Sigmoid colon (tissue), 7 donors: ENCODE data around the gene SLC35A2. TPM values are rescaled to one million over a fixed set of nuclear protein-coding genes. Genes with fewer than 3 reads are reported as not detected.

ENCODE experiments used
- DNase-seq: peaks from one replicate; pipeline ENCODE4 v3.0.0-alpha.2; 2019
- H3K27ac ChIP-seq, 4 donors: fragments of 200-600 bp; sonication (generic); one replicate each; pipeline ENCODE4 v1.5.1; 2016 to 2019; ENCODE audit warnings: mild to moderate bottlenecking in 1 of 4
- H3K27me3 ChIP-seq, 3 donors: fragments of 200-600 bp; sonication (generic); one replicate each; pipeline ENCODE4 v1.5.1; 2019; ENCODE audit warnings: mild to moderate bottlenecking in 1 of 3
- H3K36me3 ChIP-seq, 4 donors: fragments of 200-600 bp; sonication (generic); one replicate each; pipeline ENCODE4 v1.5.1; 2016 to 2019
- H3K4me1 ChIP-seq, 4 donors: fragments of 200-600 bp; sonication (generic); one replicate each; pipeline ENCODE4 v1.5.1; 2017 to 2019
- H3K4me3 ChIP-seq, 4 donors: fragments of 200-600 bp; sonication (generic); one replicate each; pipeline ENCODE4 v1.5.1; 2017 to 2019; ENCODE audit warnings: mild to moderate bottlenecking in 2 of 4, moderate library complexity in 1 of 4
- H3K9me3 ChIP-seq, 4 donors: fragments of 200-600 bp in 3 of 4; sonication (generic) in 3 of 4; one replicate each; pipeline versions ENCODE4 v1.5.1 to v1.6.1; 2013 to 2019
- EP300 ChIP-seq, 4 donors: sonication (generic); formaldehyde crosslinking; IDR thresholded peaks; one replicate each; pipeline ENCODE4 v1.6.1; 2017; ENCODE audit warnings: antibody characterized with exemption in 4 of 4
- POLR2A ChIP-seq, 2 donors: fragments of 450-650 bp; IDR thresholded peaks; one replicate each; pipeline ENCODE4 v1.6.1; 2016; ENCODE audit warnings: antibody characterized with exemption in 2 of 2, mild to moderate bottlenecking in 2 of 2, moderate library complexity in 2 of 2
- POLR2AphosphoS5 ChIP-seq, 4 donors: sonication (generic); formaldehyde crosslinking; IDR thresholded peaks; one replicate each; pipeline ENCODE4 v1.6.1; 2017; ENCODE audit warnings: antibody characterized with exemption in 4 of 4
- WGBS, 2 donors: extraction: QIAGEN DNeasy Blood & Tissue Kit; methylation state at CpG; one replicate each; pipeline ENCODE4 v1.1.7; 2013; 5-methylcytosine and 5-hydroxymethylcytosine counted together
- intact Hi-C: fragments of 100-400 bp; cut with DNase I; formaldehyde crosslinking; loops from one replicate; pipeline ENCODE4 v1.15.1; 2023
- polyA plus RNA-seq, 3 donors: library from polyadenylated mRNA; stranded (reverse); fragments of 200-250 nt; gene quantifications; one replicate each; pipeline ENCODE4 v1.2.3, GENCODE V29; 2013
- total RNA-seq, 4 donors: library from RNA; depleted of rRNA; stranded (reverse); fragments of >200 nt; gene quantifications; one replicate each; pipeline ENCODE4 v1.1.0, GENCODE V29; 2016
- TF ChIP-seq, protein P1 (sequence below), 4 experiments: fragments of 450-650 bp in 3 of 4; fragments of 200-600 bp in 1 of 4; IDR thresholded peaks; one replicate each; pipeline ENCODE4 v1.5.1; 2016 to 2019; ENCODE audit warnings: antibody characterized with exemption in 4 of 4, mild to moderate bottlenecking in 3 of 4, moderate library complexity in 2 of 4
- donor health status: healthy with polysubstance abuse.
- donor health status: Bipolar disorder and iron deficiency.
- donor health status: healthy.

The SLC35A2 gene
- total and polyA plus RNA-seq, 7 donors = 5.6 to 43.9 (median 6.4) TPM

DNA sequence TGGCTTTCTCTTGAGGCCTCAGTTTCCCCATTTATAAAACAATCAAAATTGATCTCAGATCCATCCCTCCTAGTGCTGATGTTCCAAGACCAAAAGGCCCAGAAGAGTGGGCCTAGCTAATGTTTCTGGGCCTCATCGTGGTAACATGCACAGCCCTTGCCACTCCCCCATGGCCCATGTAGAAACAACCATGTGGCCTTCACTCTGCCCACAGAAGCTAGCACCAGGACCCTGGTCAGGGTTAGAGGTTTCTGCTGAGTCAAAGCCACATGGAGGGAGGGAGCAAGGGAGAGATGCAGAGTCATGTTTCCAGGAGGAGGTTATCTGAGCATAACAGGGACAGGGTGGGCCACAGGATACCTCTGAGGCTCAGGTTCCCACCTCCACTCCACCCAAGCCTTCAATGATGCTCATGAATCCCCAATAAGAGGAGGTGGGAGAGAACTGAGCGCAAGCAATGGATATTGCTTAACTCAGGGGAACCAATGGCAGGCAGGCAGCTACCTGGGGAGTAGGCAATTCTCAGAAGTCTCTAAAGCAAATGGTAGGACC lies 29.0 kb upstream of the SLC35A2 start:
- intact Hi-C loops = no loop called here
- peaks cover 0 to 14% (median 3%) of the 10 kb centered on the region in 4 donors for H3K4me1 ChIP-seq
- TF ChIP-seq POLR2A (IDR thresholded peaks at IDR 0.05) = no peak
- TF ChIP-seq POLR2AphosphoS5 (IDR thresholded peaks at IDR 0.05) = no peak
- TF ChIP-seq, protein P1, sequence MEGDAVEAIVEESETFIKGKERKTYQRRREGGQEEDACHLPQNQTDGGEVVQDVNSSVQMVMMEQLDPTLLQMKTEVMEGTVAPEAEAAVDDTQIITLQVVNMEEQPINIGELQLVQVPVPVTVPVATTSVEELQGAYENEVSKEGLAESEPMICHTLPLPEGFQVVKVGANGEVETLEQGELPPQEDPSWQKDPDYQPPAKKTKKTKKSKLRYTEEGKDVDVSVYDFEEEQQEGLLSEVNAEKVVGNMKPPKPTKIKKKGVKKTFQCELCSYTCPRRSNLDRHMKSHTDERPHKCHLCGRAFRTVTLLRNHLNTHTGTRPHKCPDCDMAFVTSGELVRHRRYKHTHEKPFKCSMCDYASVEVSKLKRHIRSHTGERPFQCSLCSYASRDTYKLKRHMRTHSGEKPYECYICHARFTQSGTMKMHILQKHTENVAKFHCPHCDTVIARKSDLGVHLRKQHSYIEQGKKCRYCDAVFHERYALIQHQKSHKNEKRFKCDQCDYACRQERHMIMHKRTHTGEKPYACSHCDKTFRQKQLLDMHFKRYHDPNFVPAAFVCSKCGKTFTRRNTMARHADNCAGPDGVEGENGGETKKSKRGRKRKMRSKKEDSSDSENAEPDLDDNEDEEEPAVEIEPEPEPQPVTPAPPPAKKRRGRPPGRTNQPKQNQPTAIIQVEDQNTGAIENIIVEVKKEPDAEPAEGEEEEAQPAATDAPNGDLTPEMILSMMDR (IDR thresholded peaks at IDR 0.05) = no peak
- TF ChIP-seq EP300 (IDR thresholded peaks at IDR 0.05) = no peak
- DNase-seq = no peak
- peaks cover 0 to 5% (median 0%) of the 10 kb centered on the region in 4 donors for H3K36me3 ChIP-seq
- WGBS, 2 donors = 83 to 85% methylated on average over 2 of the region's 2 CpGs
- H3K9me3 ChIP-seq = no peaks in the 10 kb centered on the region
- no peak overlapping the region for H3K4me3 ChIP-seq
- H3K27ac ChIP-seq = no peak overlapping the region
- H3K27me3 ChIP-seq = no peaks in the 10 kb centered on the region

DNA sequence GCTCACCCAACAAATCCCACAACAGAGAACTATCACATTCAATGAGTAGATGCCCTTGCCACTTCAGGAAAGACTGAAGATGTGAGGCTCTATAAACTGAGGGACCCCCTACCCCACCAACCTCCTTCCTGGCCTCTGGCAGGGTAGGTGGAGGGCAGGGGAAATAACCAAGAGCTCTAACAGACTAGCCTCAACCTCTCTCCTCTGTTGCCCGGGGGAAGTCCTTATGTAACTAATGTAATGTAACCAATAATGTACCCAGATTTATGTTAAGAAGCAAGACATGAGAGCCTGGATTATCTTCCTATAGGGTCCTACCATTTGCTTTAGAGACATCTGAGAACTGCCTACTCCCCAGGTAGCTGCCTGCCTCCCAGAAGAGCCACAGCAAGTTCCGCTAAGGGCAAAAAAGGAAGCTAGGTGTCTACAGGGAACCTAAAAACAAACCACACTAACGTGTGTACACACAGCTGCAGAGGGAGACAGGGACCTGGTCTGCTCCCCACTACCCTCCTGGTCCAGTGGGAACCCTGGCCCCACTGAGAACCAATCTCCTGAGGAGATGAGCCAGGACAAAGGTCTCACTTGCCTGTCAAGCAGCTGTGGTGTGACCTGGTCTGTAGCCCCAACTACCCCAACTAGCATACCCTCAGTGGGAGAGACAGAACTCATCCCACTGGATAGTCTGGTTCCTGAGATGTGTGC lies 28.2 kb upstream of the SLC35A2 start:
- H3K4me3 ChIP-seq = no peak overlapping the region
- no peaks in the 10 kb centered on the region for H3K27me3 ChIP-seq
- TF ChIP-seq POLR2AphosphoS5 (IDR thresholded peaks at IDR 0.05) (no peak), POLR2A (IDR thresholded peaks at IDR 0.05) (no peak), EP300 (IDR thresholded peaks at IDR 0.05) (no peak)
- TF ChIP-seq, protein P1 (IDR thresholded peaks at IDR 0.05) = no peak
- intact Hi-C loops = no loop called here
- H3K27ac ChIP-seq = no peak overlapping the region
- WGBS, 2 donors = 36 to 79% methylated on average over 3 of the region's 3 CpGs
- no peaks in the 10 kb centered on the region for H3K9me3 ChIP-seq
- H3K4me1 ChIP-seq = peaks cover 0 to 13% (median 3%) of the 10 kb centered on the region in 4 donors
- H3K36me3 ChIP-seq = peaks cover 0 to 7% (median under 1%) of the 10 kb centered on the region in 4 donors
- no peak for DNase-seq

DNA sequence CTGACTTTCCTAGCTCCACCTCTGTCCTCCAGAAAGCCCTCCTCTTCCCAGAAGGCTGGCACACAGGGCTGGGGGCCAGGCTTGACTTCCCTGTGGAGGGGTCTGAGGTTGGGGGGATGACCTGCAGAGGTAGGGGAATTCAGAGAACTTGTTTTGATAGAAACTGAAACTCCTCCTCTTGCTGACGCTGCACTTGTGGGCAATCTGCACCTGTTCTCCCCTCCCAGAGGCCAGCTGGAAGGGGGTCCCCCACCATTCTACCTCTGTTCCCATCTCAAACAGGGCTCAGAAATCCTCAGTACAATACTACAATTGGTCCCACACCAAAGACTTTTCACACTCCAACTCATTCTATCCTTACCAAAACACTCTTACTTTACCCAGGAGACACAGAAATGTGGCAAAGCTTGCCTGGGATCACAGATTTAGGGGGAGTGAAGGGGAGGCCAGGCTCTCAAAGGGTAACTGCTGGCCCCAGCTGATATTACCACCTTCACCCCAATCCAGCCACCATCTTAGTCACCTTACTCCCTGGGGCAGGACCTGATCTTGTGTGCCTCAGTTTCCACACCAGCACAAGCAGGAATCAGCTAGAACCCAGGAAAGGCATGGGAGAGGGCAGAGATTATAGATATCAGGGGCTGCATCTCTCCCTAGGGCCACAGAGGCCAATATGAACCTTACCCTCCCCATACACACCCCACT lies 27.4 kb upstream of the SLC35A2 start:
- no peak overlapping the region for H3K27ac ChIP-seq
- no peak for DNase-seq
- intact Hi-C loops = no loop called here

DNA sequence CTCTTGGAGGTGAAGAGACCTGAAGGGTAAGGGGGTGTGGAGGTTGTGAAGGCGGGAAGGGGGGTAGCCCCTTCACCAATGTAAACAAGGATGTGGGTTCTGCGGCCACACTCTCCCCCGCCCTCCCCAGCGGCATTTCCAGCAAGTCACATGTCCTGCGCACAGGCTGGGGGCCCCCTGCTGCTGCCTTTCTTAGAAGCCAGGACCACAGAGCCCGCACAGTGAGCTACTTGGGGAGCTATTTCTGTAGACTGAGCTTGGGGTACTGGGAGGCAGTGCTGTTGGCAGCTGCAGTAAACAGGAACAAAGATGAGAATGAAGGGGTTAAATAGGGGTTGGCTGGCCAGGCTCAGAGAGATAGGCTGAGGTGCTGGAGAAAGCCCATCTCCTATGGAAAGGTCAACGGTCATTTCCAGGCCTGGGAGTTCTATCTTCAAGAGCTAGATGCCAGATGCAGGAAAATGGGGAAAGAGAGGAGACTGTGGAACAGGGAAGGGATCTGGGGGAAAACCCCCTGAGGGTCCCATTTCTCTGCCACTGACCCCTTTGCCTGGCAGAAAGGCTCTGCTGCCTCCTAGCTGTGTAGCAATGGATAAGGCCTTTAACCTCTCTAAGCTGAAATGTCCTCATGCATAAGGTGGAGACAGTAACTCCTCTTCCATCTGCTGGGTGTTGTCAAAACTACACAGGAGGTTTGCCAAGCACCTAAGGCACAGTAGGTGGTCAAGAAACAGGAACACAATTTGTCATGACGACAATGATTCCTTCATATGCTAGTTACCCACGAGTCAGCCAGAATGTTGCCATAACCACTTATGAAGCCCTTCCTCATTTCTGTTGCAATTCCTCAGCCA lies 25.8 kb upstream of the SLC35A2 start:
- H3K4me1 ChIP-seq = peaks cover 0 to 13% (median 3%) of the 10 kb centered on the region in 4 donors
- 28 to 65% methylated on average over 9 of the region's 9 CpGs for WGBS, 2 donors
- H3K27me3 ChIP-seq = no peaks in the 10 kb centered on the region
- intact Hi-C loops = no loop called here
- TF ChIP-seq POLR2A (IDR thresholded peaks at IDR 0.05) (no peak), POLR2AphosphoS5 (IDR thresholded peaks at IDR 0.05) (no peak), EP300 (IDR thresholded peaks at IDR 0.05) (no peak)
- TF ChIP-seq, protein P1 (IDR thresholded peaks at IDR 0.05) = no peak
- H3K36me3 ChIP-seq = peaks cover 0 to 25% (median 6%) of the 10 kb centered on the region in 4 donors
- no peak overlapping the region for H3K4me3 ChIP-seq
- peak overlapping the region in 2 of 4 donors; percentile 45 to 50 for H3K27ac ChIP-seq
- no peaks in the 10 kb centered on the region for H3K9me3 ChIP-seq
- DNase-seq = no peak

More for the DNA sequence above, 27.4 kb upstream of the SLC35A2 start:
- Histone ChIP-seq H3K27me3 (no peaks in the 10 kb centered on the region), H3K4me1 (peaks cover 0 to 13% (median 3%) of the 10 kb centered on the region in 4 donors), H3K4me3 (no peak overlapping the region), H3K36me3 (peaks cover 0 to 14% (median 6%) of the 10 kb centered on the region in 4 donors), H3K9me3 (no peaks in the 10 kb centered on the region)
- no peak for TF ChIP-seq EP300 (IDR thresholded peaks at IDR 0.05)
- TF ChIP-seq, protein P1 (IDR thresholded peaks at IDR 0.05) = no peak
- TF ChIP-seq POLR2AphosphoS5 (IDR thresholded peaks at IDR 0.05) = no peak
- TF ChIP-seq POLR2A (IDR thresholded peaks at IDR 0.05) = no peak
- 33 to 73% methylated on average over 1 of the region's 1 CpG for WGBS, 2 donors
